ENCODE measurements around the gene TFIP11.

GRCh38 chr22:26522012-26522411 is 9.7 kb upstream of the TFIP11 start:
- TF ChIP-seq CTCF (IDR thresholded peaks at IDR 0.05) = no peak
- no peak for TF ChIP-seq POLR2A (IDR thresholded peaks at IDR 0.05)
- TF ChIP-seq EP300 (IDR thresholded peaks at IDR 0.05) = no peak
- TF ChIP-seq POLR2AphosphoS5 (IDR thresholded peaks at IDR 0.05) = no peak
